Panc1 (cell line): ENCODE data around the gene FHIT.

Experiments used
- TCF7L2 ChIP-seq: IDR thresholded peaks from 2 replicates; pipeline ENCODE4 v1.6.1; 2011; ENCODE audit warnings: mild to moderate bottlenecking, low read depth, low read length, inconsistent platforms
- TF ChIP-seq, protein P1 (sequence below): fragments of 450-650 bp; IDR thresholded peaks from 2 replicates; pipeline ENCODE4 v1.5.1; 2017; ENCODE audit warnings: mild to moderate bottlenecking

DNA sequence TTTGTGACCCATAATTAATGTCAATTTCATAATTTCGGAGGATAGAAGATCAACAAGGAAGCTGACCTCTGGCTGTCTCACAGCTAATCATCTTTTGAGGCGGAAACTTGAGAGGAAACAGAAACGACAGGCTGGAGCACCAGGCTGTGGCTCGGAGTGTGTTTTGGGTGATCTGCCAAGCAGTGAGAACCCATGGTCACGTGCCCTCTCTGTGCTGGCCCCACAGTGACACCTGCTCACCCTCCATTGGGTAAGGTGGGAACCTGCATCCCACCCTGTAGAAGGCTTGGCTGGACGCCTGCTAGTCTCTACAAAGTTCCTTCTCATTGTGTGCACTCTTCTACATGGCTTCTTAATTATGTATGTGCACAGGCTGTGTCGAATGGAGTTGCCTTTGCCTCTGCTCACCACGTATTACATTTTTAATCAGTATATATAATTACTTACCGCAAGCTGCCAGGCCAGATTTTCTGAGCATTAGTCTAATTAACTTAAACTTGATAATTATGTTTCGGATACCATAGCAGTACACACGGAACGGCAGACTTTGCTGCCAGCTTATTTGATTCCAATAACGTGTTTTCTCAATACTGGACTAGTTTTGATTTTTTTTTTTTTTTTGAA lies 1482.0 kb downstream of the FHIT start:
- TF ChIP-seq, protein P1, sequence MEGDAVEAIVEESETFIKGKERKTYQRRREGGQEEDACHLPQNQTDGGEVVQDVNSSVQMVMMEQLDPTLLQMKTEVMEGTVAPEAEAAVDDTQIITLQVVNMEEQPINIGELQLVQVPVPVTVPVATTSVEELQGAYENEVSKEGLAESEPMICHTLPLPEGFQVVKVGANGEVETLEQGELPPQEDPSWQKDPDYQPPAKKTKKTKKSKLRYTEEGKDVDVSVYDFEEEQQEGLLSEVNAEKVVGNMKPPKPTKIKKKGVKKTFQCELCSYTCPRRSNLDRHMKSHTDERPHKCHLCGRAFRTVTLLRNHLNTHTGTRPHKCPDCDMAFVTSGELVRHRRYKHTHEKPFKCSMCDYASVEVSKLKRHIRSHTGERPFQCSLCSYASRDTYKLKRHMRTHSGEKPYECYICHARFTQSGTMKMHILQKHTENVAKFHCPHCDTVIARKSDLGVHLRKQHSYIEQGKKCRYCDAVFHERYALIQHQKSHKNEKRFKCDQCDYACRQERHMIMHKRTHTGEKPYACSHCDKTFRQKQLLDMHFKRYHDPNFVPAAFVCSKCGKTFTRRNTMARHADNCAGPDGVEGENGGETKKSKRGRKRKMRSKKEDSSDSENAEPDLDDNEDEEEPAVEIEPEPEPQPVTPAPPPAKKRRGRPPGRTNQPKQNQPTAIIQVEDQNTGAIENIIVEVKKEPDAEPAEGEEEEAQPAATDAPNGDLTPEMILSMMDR, result no peak
- TF ChIP-seq TCF7L2, result no peak
